ENCODE measurements around the gene SIRPB2.

SIRPB2 gene

DNA sequence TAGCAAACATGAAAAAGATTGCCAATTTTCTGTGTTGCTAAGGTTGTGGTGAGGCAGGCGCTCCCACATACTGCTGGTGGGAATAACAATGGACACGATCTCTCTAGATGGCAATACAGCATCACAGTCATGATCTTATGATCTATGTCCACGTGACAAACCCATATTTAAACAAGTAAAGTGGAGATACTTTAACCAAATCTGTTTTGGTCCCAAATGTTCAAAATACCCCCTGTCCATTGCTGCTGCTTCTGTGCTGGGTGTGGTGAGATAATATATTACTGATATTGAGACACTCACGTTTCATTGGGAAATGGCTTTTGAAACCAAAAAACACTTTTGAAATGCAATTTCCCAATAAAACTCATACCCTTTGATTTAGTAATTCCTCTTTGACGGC, 43.3 kb upstream of the SIRPB2 start:
- TF ChIP-seq, protein P1, sequence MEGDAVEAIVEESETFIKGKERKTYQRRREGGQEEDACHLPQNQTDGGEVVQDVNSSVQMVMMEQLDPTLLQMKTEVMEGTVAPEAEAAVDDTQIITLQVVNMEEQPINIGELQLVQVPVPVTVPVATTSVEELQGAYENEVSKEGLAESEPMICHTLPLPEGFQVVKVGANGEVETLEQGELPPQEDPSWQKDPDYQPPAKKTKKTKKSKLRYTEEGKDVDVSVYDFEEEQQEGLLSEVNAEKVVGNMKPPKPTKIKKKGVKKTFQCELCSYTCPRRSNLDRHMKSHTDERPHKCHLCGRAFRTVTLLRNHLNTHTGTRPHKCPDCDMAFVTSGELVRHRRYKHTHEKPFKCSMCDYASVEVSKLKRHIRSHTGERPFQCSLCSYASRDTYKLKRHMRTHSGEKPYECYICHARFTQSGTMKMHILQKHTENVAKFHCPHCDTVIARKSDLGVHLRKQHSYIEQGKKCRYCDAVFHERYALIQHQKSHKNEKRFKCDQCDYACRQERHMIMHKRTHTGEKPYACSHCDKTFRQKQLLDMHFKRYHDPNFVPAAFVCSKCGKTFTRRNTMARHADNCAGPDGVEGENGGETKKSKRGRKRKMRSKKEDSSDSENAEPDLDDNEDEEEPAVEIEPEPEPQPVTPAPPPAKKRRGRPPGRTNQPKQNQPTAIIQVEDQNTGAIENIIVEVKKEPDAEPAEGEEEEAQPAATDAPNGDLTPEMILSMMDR (IDR thresholded peaks at IDR 0.05) = no peak
- TF ChIP-seq ZFX (IDR thresholded peaks at IDR 0.05; ENCODE audit: borderline replicate concordance) = no peak
- no peak overlapping the region for H3K27ac ChIP-seq

DNA sequence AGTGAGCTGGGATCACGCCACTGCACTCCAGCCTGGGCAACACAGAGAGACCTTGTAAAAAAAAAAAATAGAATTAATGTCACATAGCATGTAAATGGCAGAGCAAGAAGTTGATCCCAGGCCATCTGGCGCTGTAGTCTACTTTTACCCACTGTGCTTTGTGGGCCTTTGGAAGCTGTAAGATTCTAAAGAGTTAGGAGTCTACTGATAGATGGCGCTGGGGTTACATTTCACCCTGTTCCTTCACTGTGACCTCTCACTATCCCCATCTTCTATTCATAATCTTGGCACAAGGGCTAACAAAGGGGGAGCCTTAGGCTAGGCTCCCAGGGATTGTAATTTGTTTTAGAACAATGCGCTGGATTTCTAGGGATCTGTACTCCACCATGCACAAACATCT, 41.8 kb upstream of the SIRPB2 start:
- TF ChIP-seq, protein P1 (IDR thresholded peaks at IDR 0.05) = no peak
- TF ChIP-seq ZFX (IDR thresholded peaks at IDR 0.05; ENCODE audit: borderline replicate concordance) = no peak

DNA sequence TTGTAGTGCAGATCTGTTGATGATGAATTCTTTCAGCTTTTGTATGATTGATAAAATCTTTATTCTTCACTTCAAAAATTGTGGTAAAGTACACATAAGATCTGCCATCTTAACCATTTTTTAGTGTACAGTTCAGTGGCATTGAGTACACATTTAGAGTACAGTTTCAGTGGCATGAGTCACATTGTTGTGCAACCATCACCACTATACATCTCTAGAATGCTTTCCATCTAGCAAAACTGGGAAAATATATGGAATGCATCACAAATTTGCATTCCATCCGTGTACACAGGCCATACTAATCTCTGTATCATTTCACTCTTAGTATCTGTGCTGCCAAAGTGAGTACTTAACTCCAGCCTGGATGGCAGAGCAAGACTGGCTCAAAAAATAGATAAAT, 37.6 kb upstream of the SIRPB2 start:
- TF ChIP-seq, protein P1 (IDR thresholded peaks at IDR 0.05) = no peak
- TF ChIP-seq ZFX (IDR thresholded peaks at IDR 0.05; ENCODE audit: borderline replicate concordance) = no peak
- no peak overlapping the region for H3K27ac ChIP-seq

More for the DNA sequence above, 41.8 kb upstream of the SIRPB2 start:
- no peak overlapping the region for H3K27ac ChIP-seq

- TF ChIP-seq, protein P1 (IDR thresholded peaks at IDR 0.05) = no peak
- no peak for TF ChIP-seq ZFX (IDR thresholded peaks at IDR 0.05; ENCODE audit: borderline replicate concordance)
- H3K27ac ChIP-seq = no peak overlapping the region
These were observed 36.7 kb upstream of the SIRPB2 start for GRCh38 chr20:1527923-1528322.

GRCh38 chr20:1526896-1527295, 35.7 kb upstream of the SIRPB2 start:
- no peak for TF ChIP-seq ZFX (IDR thresholded peaks at IDR 0.05; ENCODE audit: borderline replicate concordance)
- TF ChIP-seq, protein P1 (IDR thresholded peaks at IDR 0.05) = no peak
- no peak overlapping the region for H3K27ac ChIP-seq

GRCh38 chr20:1526310-1526709, 35.1 kb upstream of the SIRPB2 start:
- no peak overlapping the region for H3K27ac ChIP-seq
- TF ChIP-seq ZFX (IDR thresholded peaks at IDR 0.05; ENCODE audit: borderline replicate concordance) = no peak
- TF ChIP-seq, protein P1 (IDR thresholded peaks at IDR 0.05) = no peak

GRCh38 chr20:1524004-1524403, 32.8 kb upstream of the SIRPB2 start:
- TF ChIP-seq, protein P1 (IDR thresholded peaks at IDR 0.05) = no peak
- TF ChIP-seq ZFX (IDR thresholded peaks at IDR 0.05; ENCODE audit: borderline replicate concordance) = no peak
- H3K27ac ChIP-seq = no peak overlapping the region
